ENCODE data around the gene LMAN2.

Gene LMAN2

GRCh38 chr5:177351392-177352329, at the start of gene LMAN2:
LMAN2 (minus strand) TSS chr5:177351668; CDS start chr5:177351647, 21 bp downstream.
- peak; percentile 83 for DNase-seq

- DNase-seq, result no peak
Observed at GRCh38 chr5:177399997-177400868, 48.8 kb upstream of the LMAN2 start, which contains the start of gene PFN3. PFN3 (minus strand) TSS chr5:177400661; CDS start chr5:177400576, 85 bp downstream.

- no peak for DNase-seq
Observed at GRCh38 chr5:177397875-177398390, 46.5 kb upstream of the LMAN2 start.

- DNase-seq, result no peak
Observed at GRCh38 chr5:177396807-177397206, 45.3 kb upstream of the LMAN2 start.

- no peak for DNase-seq
Observed at GRCh38 chr5:177396078-177396477, 44.6 kb upstream of the LMAN2 start.

- DNase-seq, result no peak
Observed at GRCh38 chr5:177393990-177394389, 42.5 kb upstream of the LMAN2 start.

- DNase-seq, result no peak
Observed at GRCh38 chr5:177393206-177393765, 41.8 kb upstream of the LMAN2 start.

- DNase-seq, result no peak
Observed at GRCh38 chr5:177392765-177393164, 41.3 kb upstream of the LMAN2 start.

GRCh38 chr5:177390363-177391300, 39.2 kb upstream of the LMAN2 start:
- DNase-seq, result peak; percentile 52

- DNase-seq, result no peak
Observed at GRCh38 chr5:177389241-177390169, 38.0 kb upstream of the LMAN2 start.

GRCh38 chr5:177388521-177389052, 37.1 kb upstream of the LMAN2 start:
- DNase-seq, result no peak

- DNase-seq, result no peak
Observed at GRCh38 chr5:177387405-177387804, 35.9 kb upstream of the LMAN2 start.

GRCh38 chr5:177386542-177386941, 35.1 kb upstream of the LMAN2 start:
- DNase-seq, result no peak

- no peak for DNase-seq
Observed at GRCh38 chr5:177385720-177386119, 34.3 kb upstream of the LMAN2 start.

- DNase-seq, result no peak
Observed at GRCh38 chr5:177384134-177384533, 32.7 kb upstream of the LMAN2 start, which contains the start of gene SLC34A1. SLC34A1 (plus strand) TSS chr5:177384434; CDS start chr5:177385742, 1,308 bp downstream.

GRCh38 chr5:177383181-177383580, 31.7 kb upstream of the LMAN2 start:
- no peak for DNase-seq

- DNase-seq, result peak; percentile 18
Observed at GRCh38 chr5:177382423-177383029, 31.1 kb upstream of the LMAN2 start.

GRCh38 chr5:177380805-177381126, 29.3 kb upstream of the LMAN2 start:
- DNase-seq, result no peak
